HAP-1 (cell line): ENCODE data around the gene KCNH2.

Experiments used
- DNase-seq, 2 experiments: peaks; one replicate each; pipeline ENCODE4 v3.0.0-alpha.2; 2016 to 2020; ENCODE audit warnings: low spot score in 2 of 2
- H3K27me3 ChIP-seq: fragments of 250-450 bp; sonication (Bioruptor Pico); 2 replicates; pipeline ENCODE4 v1.5.1; 2020; ENCODE audit warnings: low read depth, mild to moderate bottlenecking, moderate library complexity
- H3K36me3 ChIP-seq: fragments of 250-450 bp; sonication (Bioruptor Pico); replicated peaks from 2 replicates; pipeline ENCODE4 v1.5.1; 2020; ENCODE audit warnings: mild to moderate bottlenecking
- H3K4me1 ChIP-seq: fragments of 250-450 bp; sonication (Bioruptor Pico); 2 replicates; pipeline ENCODE4 v1.5.1; 2020; ENCODE audit warnings: mild to moderate bottlenecking
- H3K4me3 ChIP-seq: fragments of 250-450 bp; sonication (Bioruptor Pico); 2 replicates; pipeline ENCODE4 v1.5.1; 2020; ENCODE audit warnings: mild to moderate bottlenecking, moderate library complexity
- H3K9me3 ChIP-seq: fragments of 250-450 bp; sonication (Bioruptor Pico); 2 replicates; pipeline ENCODE4 v1.5.1; 2020; ENCODE audit warnings: mild to moderate bottlenecking, moderate library complexity
- in situ Hi-C: fragments of 300-500 bp; cut with MboI; formaldehyde crosslinking; loops from 3 replicates; pipeline ENCODE4 v1.14.3; 2020; ENCODE audit warnings: low sequenced_read_pairs, inconsistent platforms, mixed read lengths

KCNH2 gene

DNA sequence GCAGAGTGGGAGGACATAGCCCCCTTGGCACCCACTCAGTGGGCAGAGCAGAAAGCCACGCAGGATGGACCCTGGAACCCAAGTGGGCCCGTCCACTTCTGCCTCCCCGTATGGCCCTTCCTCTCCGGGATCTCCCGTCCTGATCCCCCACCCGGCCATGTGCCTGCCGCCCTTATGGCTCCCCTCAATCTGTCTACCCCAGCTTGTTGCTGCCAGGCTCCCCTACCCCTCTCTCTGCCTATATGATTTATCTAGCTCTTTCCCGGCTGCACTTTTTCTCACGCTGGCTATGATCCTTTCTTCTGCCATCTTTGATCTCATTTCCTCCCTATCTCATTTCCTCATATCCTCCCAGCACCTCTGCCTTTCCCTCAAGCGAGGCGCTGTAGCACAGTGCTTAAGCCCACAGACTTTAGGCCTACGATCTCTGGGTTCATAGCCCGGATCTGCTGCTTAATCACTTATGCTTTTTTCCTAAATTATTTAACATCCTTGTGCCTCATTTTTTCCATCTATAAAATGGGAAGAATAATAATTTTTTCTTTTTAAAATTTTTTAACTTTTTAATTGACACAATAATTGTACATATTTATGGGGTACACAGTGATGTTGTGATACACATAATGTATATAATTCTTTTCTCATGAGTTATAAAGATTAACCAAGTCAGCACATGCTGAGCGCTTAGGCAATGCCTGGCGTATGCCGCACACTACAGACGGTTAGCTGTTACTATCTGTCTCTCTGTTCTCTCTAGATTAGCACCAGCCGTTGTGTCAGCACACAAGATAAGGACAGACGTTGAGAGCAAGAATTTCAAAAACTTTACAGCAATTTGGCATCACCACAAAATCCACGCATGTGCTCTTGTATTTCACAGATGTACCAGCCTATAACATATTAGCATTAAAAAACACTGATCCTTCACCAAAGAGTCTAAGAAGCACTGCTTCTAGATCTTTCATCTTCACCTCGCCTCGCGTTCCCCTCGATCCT, 18.1 kb downstream of the KCNH2 start:
- Histone ChIP-seq H3K9me3 (no peaks in the 10 kb centered on the region), H3K4me1 (no peaks in the 10 kb centered on the region), H3K4me3 (no peak overlapping the region), H3K36me3 (no peaks in the 10 kb centered on the region), H3K27me3 (no peaks in the 10 kb centered on the region)
- no peak for DNase-seq
- in situ Hi-C loops = no loop called here

DNA sequence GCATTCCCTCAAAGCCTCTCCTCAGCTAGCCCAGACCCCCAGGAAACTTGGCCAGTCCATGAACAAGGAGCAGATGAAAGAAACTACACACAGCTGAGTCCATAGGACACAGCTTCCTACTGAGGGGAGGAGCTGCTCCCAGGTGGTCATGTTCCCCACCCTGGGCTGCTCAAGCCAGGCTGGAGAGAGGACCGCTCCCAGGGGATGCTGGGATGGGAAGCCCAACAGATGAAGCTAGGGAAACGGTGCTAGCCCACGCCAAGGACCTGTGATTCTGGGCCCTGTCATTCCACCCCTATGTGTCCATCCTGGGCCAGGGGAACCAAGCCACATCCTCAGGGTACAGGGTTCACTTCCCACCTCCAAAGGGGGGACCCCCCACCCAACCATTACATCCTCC, 19.0 kb downstream of the KCNH2 start:
- Histone ChIP-seq H3K36me3 (no peaks in the 10 kb centered on the region), H3K4me1 (no peaks in the 10 kb centered on the region), H3K27me3 (no peaks in the 10 kb centered on the region), H3K4me3 (no peak overlapping the region), H3K9me3 (no peaks in the 10 kb centered on the region)
- DNase-seq = no peak
- in situ Hi-C loops = no loop called here

DNA sequence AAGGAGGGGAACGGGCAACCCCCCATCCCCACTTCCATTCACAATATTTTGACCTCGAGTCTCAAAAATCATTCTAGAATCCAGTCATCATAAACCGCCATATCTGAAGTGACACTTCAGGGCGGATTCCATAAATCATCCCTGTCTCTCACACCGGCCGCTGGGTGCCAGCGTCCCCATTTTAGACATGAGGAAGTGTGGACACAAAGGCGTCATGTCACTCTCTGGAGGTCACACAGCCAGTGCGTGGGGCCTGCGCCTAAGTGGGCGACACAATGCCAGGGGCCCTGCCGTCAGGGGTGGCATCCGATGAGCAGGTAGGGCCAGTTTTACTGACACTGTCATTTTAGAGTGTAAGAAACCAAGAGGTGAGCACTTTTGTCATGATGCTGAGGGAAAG, 19.5 kb downstream of the KCNH2 start:
- DNase-seq = no peak
- no peaks in the 10 kb centered on the region for H3K9me3 ChIP-seq
- in situ Hi-C loops = no loop called here
- H3K4me3 ChIP-seq = no peak overlapping the region
- no peaks in the 10 kb centered on the region for H3K27me3 ChIP-seq
- no peaks in the 10 kb centered on the region for H3K36me3 ChIP-seq
- H3K4me1 ChIP-seq = no peaks in the 10 kb centered on the region

DNA sequence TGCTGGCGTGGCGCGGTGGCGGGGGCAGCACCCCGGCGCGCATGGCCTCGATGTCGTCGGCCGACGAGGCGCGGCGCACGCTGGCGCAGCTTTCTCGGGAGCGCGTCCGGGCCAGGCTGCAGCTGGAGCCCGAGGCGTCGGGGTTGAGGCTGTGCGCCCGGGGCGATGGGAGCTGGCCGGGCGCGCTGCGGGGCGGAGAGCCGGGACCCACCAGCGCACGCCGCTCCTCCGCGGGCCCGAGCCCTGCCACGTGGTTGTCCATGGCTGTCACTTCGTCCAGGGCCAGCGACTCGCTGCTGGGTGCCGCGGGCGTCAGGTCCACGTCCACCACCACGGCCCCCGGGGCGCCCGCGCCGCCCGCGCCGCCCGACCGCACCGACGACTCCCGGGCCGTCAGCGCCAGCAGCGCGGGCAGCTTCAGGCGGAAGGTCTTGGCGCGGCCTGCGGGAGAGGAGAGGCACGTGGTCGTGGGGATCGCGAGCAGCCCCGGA, 20.0 kb downstream of the KCNH2 start:
- Histone ChIP-seq H3K36me3 (no peaks in the 10 kb centered on the region), H3K27me3 (no peaks in the 10 kb centered on the region), H3K9me3 (no peaks in the 10 kb centered on the region), H3K4me1 (no peaks in the 10 kb centered on the region), H3K4me3 (no peak overlapping the region)
- no peak for DNase-seq
- in situ Hi-C loops = no loop called here

DNA sequence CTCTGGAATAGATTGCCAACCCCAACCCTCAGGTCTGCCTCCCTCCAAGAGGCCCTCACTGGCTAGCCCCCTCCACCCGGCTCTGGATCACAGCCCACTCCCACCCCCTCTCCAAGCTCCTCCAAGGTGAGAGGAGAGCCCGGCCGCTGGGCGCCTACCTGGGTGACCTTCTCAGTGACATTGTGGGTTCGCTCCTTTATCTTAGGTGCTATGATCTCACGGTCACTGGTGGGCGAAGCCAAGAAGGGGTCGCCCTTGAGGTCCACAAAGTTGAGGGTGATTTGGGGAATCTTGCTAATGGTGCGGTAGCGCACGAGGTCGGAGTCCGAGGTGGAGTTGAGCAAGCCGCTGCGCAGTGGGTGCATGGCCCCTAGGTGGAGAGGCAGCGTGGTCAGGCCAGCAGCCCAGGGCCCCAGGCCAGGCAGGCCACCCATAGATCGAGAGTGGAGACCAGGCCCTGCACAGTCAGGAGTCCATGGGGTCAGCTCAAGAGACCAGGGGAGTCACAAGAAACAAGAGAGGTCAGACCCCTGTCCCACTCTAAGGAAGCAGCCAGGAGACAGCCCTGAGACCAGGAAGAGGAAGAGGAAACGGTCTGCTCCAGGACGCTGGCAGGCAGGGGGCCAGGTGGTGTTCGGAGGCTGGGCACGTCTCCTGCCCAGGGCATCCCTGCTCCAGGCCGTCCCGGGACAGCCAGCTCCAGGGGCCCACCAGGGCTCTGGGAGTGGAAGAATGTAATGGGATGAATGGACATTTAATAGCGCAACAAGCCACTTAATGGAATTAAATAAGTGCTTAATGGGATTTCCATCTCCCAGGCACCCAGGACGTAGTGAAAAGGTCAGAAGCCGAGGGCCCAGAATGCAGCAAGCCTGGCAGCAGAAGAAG, 20.7 kb downstream of the KCNH2 start:
- Histone ChIP-seq H3K4me3 (no peak overlapping the region), H3K27me3 (no peaks in the 10 kb centered on the region), H3K4me1 (no peaks in the 10 kb centered on the region), H3K9me3 (no peaks in the 10 kb centered on the region), H3K36me3 (no peaks in the 10 kb centered on the region)
- DNase-seq = no peak
- in situ Hi-C loops = no loop called here

DNA sequence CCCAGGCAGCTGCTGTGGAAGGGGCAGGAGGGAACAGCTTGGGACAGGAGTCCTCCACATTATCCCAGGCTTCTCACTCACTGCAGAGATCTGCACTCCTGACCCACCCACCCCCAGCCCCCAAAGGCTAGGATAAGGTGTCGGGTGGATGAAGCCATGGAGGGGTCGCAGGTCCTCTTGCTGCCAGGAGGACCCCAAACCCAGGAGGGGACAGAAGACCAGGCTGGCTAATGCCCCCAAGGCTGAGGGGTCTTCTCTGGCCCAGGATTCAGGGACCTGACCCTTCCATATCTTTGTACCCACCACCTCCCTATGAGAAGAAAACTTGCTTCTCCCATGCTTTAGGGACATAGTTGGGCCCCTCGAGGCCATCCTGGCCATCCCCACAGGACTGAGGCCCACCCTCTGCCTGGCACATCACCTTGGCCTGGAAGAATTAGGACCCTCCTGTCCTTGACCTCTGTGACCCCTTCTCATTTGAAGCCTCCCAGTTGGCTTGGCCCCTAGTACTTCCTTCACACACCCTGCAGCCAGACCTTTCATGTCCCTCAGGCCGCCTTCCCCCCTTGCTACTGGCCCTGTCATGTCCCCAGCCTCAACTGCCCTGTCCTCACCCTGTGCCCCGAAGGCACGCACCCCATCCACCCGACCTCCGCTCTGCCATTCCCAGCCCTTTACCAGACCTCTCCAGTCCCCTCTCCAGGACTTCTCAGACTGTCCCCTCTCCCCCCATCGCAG, 21.6 kb downstream of the KCNH2 start:
- Histone ChIP-seq H3K4me1 (no peaks in the 10 kb centered on the region), H3K36me3 (no peaks in the 10 kb centered on the region)
- in situ Hi-C loops = no loop called here

DNA sequence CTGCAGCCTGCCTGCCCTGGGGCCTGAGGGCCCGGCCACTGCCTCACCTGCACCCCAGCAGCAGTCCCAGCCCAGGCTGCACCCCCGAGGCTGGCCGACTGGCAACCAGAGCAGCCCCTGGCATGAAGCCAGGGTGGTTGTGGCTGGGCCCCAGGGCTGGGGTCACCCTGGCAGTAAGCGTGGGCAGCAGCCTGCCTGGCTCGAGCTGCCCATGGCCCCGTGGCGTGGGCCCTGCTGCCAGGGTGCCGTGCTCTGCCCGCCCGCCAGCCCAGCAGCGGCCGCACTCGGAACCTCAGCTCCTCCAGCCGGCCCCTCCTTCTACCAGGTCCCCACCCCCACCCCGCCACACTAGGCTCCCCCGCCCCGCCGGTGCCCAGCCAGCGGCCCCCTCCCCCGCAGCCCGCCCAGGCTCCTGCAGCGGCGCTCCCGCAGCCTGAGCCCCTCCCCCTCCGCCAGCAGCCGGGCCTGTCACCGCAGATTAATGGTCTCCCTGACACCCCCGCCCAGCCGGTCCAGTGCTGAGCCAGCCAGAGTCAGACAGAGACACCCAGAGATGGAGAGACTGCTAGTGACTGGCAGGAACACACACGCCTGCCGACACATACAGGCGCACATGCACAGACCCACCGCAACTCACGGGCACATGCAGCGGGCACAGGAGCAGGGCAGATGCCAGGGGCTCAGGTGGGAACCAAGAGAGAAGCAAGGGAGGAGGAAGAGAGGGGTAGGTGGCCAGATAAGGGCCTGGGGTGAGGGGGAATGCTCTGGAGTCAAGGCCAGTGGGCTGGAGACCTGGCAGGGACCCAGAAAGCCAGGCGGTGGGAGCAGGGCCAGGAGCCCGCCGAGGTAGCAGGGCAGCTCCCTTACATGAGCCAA, 22.4 kb downstream of the KCNH2 start:
- Histone ChIP-seq H3K36me3 (no peaks in the 10 kb centered on the region), H3K9me3 (no peaks in the 10 kb centered on the region), H3K4me3 (no peak overlapping the region), H3K27me3 (no peaks in the 10 kb centered on the region), H3K4me1 (no peaks in the 10 kb centered on the region)
- in situ Hi-C loops = no loop called here
- peak in 1 of 2 experiments; percentile 64 for DNase-seq

More for the DNA sequence above, 21.6 kb downstream of the KCNH2 start:
- Histone ChIP-seq H3K27me3 (no peaks in the 10 kb centered on the region), H3K9me3 (no peaks in the 10 kb centered on the region), H3K4me3 (no peak overlapping the region)
- DNase-seq = no peak

DNA sequence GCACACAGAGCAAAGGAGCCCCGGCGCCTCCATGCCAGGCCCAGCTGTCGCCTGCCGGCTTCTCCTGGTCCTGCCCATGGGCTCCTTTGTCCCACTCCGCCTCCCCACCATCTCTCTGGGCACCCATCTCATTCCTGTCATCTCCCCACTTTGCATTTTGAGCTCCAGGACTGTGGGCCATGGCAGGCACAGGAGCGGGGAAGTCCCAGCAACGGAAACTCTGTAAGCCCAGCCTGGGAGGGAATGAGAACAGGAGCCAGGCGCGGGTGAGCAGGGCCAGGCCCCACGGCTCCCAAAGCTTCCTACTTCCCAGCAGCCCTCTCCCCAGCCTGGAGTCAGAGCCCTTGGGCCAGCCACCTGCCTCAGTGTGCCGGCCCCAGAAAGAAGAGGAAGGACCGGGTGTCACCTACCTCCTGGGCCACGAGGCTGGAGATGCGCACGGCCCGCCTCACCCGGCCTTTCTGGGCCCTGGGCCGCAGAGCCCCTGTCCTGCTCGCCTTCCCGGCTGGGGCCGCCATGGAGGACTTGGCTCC, 23.1 kb downstream of the KCNH2 start:
- Histone ChIP-seq H3K36me3 (no peaks in the 10 kb centered on the region), H3K4me1 (no peaks in the 10 kb centered on the region), H3K9me3 (no peaks in the 10 kb centered on the region), H3K27me3 (no peaks in the 10 kb centered on the region), H3K4me3 (no peak overlapping the region)
- DNase-seq = no peak
- in situ Hi-C loops = no loop called here

DNA sequence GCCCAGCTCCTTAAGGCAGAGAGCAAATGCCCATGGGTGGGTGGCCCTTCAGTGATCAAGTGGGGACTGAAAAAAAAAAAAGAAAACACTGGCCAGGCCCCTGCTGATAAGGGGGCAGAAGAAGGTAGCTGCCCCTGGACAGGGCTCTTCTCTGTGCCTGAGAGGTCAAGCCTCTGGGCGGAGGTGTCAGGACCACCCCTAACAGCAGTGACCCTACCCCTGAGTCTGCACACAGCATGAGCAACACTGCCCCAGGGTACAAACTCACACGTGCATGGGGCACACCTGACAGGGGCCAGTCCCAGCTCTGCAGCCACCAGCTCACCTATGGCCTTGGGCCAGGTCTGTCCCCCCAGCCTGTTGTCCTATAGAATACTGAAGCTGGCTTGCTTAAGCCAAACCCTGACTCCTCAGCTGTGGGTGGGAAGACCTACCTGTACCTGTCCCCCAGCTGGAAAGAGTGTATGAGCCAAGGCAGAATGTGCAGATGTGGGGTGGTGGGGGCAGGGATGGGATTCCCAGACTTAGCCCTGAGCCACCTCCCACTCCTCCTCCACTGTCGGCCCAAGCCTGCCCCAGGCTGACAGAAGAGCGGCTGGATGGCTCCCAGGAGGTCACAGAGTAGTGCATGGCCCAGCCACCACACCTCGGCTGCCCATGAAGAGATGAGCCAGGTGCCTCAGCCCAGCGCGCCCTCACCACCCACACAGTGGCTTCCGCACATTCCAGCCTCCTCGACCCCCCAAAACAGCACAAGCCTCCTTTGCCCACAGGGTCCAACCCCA, 23.7 kb downstream of the KCNH2 start:
- no peak for DNase-seq
- H3K4me1 ChIP-seq = no peaks in the 10 kb centered on the region
- no peaks in the 10 kb centered on the region for H3K27me3 ChIP-seq
- H3K4me3 ChIP-seq = no peak overlapping the region
- H3K36me3 ChIP-seq = no peaks in the 10 kb centered on the region
- in situ Hi-C loops = no loop called here
- H3K9me3 ChIP-seq = no peaks in the 10 kb centered on the region

DNA sequence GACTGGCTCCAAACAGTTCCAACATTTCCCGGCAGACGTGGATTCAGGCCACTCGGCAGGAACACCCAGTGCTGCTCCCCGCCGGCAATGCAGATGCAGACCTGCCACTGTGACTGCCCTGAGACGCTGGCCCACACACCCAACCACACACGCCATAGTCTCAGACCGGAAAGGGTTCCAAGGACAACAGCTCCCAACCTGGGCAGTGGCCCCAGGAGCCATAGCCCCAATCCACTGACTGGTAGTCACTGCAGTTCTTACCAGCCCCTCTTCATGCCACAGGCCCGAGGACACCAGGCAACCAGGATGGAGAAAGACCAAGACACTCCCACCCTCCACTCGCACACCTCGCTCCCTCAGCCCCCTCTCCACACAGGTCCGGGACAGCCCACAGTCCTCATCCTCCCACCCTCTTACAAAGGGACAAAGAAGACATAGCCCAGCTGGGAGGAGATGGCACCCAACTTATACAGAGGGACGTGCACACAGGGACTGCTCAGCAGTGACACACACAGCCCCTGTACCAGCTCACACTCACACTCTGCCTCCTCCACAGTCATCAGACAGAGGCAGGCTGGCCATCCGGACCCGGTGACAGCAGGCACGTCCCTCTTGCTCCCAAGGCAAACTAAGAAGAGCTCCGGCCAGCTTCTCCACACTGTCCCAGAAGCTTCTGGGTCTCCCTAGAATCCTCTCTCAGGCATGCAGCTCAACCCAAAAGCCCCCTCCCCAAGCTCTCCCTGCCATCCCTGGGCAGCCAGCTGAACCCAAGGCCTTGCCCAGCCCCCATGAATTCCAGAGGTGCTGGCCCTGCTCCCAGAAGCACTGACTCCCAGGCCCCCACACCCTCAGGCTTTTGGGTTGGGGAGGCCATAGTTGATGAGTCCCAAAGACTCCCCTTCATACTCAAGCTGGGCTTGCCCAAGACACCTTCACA, 24.8 kb downstream of the KCNH2 start:
- no peaks in the 10 kb centered on the region for H3K9me3 ChIP-seq
- in situ Hi-C loops = no loop called here
- no peaks in the 10 kb centered on the region for H3K27me3 ChIP-seq
- no peak overlapping the region for H3K4me3 ChIP-seq
- no peak for DNase-seq
- no peaks in the 10 kb centered on the region for H3K36me3 ChIP-seq
- H3K4me1 ChIP-seq = no peaks in the 10 kb centered on the region

DNA sequence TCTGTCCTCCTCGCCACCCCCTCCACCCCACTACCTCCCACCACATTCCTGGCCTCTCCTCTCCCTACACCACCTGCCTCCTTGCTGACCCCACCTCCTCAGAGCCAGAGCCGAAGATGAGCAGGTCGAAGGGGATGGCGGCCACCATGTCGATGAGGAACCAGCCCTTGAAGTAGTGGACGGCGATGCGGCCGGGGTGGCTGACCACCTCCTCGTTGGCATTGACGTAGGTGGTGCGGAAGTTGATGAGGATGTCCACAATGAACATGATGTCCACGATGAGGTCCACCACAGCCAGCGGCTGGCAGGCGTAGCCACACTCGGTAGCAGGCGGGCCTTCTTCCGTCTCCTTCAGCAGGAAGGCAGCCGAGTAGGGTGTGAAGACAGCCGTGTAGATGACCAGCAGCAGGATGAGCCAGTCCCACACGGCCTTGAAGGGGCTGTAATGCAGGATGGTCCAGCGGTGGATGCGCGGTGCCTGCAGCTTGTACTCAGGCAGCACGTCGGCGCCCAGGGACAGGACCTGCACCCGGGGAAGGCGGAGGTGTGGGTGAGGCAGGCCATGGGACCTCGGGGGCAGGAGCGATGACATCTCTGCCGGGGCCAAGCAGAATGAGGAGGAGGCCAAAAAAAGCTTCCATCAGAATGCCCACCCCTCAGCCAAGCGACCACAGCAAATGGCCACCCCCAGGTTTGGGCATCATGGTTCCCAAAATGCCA, 25.6 kb downstream of the KCNH2 start:
- in situ Hi-C loops = no loop called here
- H3K27me3 ChIP-seq = no peaks in the 10 kb centered on the region
- no peak for DNase-seq
- H3K4me3 ChIP-seq = no peak overlapping the region
- H3K4me1 ChIP-seq = no peaks in the 10 kb centered on the region
- no peaks in the 10 kb centered on the region for H3K9me3 ChIP-seq
- H3K36me3 ChIP-seq = no peaks in the 10 kb centered on the region
